Stimulated activated naive B cell treated with anti-CD40 and anti-IgM and Interleukin-4, amounts not matched to agents 10 μg/mL and 1 μg/mL and 100 μg/mL, for 72 hours (primary cell): Measurements from ENCODE around the gene NCS1.
"Not testable (repeated sequence)": the region's sequence is repeated elsewhere in the genome, so short reads cannot be mapped to it uniquely, and the experiment has no call there.

ENCODE experiments used
- ATAC-seq, 2 donors: fragments of 150-1000 bp; cut with Tn5 transposase; replicated peaks; 2 replicates each; pipeline ENCODE4 v1.10.0; 2021; ENCODE audit warnings: moderate library complexity in 1 of 2
- DNase-seq: peaks from one replicate; pipeline ENCODE4 v3.0.0; 2021
- H3K27ac Mint-ChIP-seq: one replicate; pipeline ENCODE4 v1.8.0; 2022; ENCODE audit warnings: mild to moderate bottlenecking, mixed read lengths
- H3K27me3 Mint-ChIP-seq, 2 donors: one replicate each; pipeline ENCODE4 v1.8.0; 2022; ENCODE audit warnings: mixed read lengths in 2 of 2
- H3K36me3 Mint-ChIP-seq, 2 donors: one replicate each; pipeline ENCODE4 v1.8.0; 2022; ENCODE audit warnings: mixed read lengths in 2 of 2, mild to moderate bottlenecking in 1 of 2
- H3K4me1 Mint-ChIP-seq, 2 donors: one replicate each; pipeline ENCODE4 v1.8.0; 2022; ENCODE audit warnings: mixed read lengths in 2 of 2, mild to moderate bottlenecking in 1 of 2
- H3K4me3 Mint-ChIP-seq, 2 donors: one replicate each; pipeline ENCODE4 v1.8.0; 2022; ENCODE audit warnings: mild to moderate bottlenecking in 2 of 2, mixed read lengths in 2 of 2, moderate library complexity in 1 of 2
- H3K9me3 Mint-ChIP-seq, 2 donors: one replicate each; pipeline ENCODE4 v1.8.0; 2022; ENCODE audit warnings: mixed read lengths in 2 of 2, mild to moderate bottlenecking in 1 of 2

Gene NCS1

DNA sequence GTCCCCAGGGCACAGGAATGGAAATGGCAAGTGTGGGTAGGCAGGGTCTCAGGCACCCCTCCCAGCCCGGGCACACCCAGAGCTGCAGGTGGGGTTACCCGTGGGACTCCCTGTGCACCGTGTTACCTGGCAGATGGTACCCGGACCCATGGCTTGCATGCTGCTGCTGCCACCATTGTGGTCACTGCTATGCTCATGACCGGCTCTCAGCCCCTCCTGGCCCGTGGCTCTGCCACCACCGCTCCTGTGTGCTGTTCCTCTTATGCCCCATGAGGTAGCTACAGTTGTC lies 71.6 kb downstream of the NCS1 start:
- DNase-seq: no peak
- no peaks in the 10 kb centered on the region for H3K36me3 Mint-ChIP-seq
- peaks cover 19 to 41% of the 10 kb centered on the region in 2 donors for H3K4me1 Mint-ChIP-seq
- peaks cover 4 to 18% of the 10 kb centered on the region in 2 donors for H3K27me3 Mint-ChIP-seq
- no peak overlapping the region for H3K27ac Mint-ChIP-seq
- no peak for ATAC-seq
- H3K9me3 Mint-ChIP-seq: no peaks in the 10 kb centered on the region
- no peak overlapping the region for H3K4me3 Mint-ChIP-seq

DNA sequence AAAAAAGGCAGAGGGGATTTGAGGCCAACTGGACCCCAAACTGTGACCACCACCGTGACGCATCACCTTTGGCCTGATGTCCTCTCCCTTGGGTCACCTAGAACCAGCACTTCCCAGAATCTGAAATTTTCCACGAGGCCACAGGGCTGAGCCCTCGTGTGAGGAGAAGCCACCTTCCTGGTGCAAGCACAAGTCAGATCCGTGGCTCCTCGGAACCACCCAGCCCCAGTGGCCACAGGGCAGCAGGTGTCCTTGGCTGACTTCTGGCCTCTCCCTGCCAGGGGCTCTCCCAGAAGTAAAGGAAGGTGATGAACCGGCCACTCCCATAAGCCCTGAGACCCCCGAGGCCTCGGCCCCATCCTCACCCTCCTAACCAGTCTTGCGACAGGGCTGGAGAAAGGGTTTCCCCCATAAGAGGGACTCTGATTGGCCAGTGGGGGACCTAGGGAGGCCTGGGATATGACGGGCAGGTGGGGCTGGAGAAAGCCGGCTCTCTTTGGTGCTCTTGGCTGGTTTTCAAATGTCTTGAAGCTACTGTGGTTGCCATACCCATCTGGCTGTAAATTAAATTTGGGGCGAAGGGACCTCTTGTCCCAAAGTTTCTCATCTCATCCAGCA lies 72.5 kb downstream of the NCS1 start:
- Mint-ChIP-seq H3K36me3 (no peaks in the 10 kb centered on the region), H3K4me3 (no peak overlapping the region), H3K27me3 (peaks cover 4 to 18% of the 10 kb centered on the region in 2 donors), H3K9me3 (no peaks in the 10 kb centered on the region), H3K4me1 (peaks cover 19 to 33% of the 10 kb centered on the region in 2 donors), H3K27ac (no peak overlapping the region)
- ATAC-seq (no peak), DNase-seq (no peak)

DNA sequence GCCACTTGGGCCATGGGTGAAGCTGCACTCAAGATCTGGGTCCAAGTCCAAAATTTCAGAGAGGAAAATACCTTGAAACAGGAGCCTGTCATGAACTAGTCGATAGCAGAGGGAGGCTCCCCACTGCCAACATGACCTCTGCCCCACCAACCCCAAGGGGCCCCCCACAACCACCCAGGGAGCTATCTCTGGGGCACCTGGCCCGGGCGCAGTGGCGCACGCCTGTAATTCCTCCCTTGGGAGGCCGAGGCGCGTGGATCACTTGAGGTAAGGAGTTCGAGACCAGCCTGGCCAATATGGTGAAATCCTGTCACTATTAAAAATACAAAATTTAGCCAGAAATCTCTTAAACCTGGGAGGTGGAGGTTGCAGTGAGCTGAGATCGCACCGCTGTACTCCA lies 73.3 kb downstream of the NCS1 start:
- Mint-ChIP-seq H3K4me1 (peaks cover 11 to 25% of the 10 kb centered on the region in 2 donors), H3K27ac (no peak overlapping the region), H3K27me3 (peaks cover 8 to 25% of the 10 kb centered on the region in 2 donors), H3K9me3 (no peaks in the 10 kb centered on the region), H3K36me3 (no peaks in the 10 kb centered on the region), H3K4me3 (no peak overlapping the region)
- DNase-seq: no peak
- ATAC-seq: no peak

DNA sequence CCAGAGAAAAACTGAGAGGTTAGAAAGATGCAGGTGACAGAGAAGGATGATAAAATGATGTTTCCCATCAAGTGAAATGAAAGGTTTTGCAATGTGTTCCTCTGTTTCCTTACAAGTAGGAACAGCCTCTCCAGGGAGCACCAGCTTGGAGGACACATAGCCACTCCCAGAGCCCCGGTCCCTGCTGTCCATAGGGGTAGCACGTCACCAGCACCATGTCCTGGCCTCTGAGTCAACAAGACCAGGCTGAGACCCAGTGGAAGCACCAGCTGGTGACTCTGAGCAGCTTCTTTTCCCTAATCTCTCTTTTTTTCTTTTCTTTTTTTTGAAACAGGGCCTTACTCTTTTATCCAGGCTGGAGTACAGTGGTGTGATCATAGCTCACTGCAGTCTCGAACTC lies 73.9 kb downstream of the NCS1 start:
- ATAC-seq: no peak
- Mint-ChIP-seq H3K27me3 (peaks cover 9 to 27% of the 10 kb centered on the region in 2 donors), H3K4me3 (no peak overlapping the region), H3K9me3 (no peaks in the 10 kb centered on the region), H3K36me3 (no peaks in the 10 kb centered on the region), H3K27ac (no peak overlapping the region), H3K4me1 (peaks cover 5 to 18% of the 10 kb centered on the region in 2 donors)
- DNase-seq: no peak

DNA sequence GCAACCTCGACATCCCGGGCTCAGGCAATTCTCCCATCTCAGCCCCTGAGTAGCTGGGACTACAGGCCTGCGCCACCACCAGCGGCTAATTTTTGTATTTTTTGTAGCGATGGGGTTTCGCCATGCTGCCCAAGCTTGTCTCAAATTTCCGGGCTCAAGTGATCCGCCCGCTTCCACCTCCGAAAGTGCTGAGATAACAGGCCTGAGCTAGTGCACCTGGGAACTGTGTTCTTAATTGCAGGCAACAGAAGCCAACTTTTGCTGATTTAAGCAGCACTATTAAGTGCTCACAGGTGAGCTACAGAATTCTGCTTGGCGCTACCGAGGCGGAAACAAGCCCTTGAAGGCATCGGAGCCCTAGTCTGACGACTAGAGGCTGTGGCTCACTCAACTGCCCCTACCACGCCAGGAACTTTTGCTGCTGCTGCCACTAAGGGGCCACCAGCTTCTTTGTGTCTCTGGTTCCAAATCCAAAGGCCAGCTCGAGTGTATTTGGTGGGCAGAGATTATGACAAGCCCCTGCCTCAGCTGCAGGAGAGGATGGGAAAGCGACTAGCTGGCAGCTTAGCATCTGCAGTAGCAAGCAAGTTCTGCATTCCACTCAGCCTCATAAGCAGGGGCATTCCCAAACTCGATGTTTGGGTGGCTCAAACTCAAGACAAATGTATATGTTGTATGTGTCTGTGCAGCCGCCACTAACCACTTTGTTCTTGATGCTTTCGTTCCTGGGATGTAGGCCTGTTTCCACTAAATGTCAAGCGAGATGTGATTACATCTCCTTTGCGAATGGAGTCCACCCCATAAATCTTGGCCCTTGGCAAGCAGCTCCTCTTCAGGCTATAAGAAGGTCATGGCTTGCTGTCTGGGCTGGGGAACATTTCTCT lies 82.8 kb downstream of the NCS1 start:
- H3K9me3 Mint-ChIP-seq: peaks cover 0 to 2% of the 10 kb centered on the region in 2 donors
- ATAC-seq: no peak
- peaks cover 30 to 39% of the 10 kb centered on the region in 2 donors for H3K27me3 Mint-ChIP-seq
- H3K36me3 Mint-ChIP-seq: no peaks in the 10 kb centered on the region
- DNase-seq: no peak
- no peak overlapping the region for H3K27ac Mint-ChIP-seq
- H3K4me1 Mint-ChIP-seq: no peaks in the 10 kb centered on the region
- H3K4me3 Mint-ChIP-seq: no peak overlapping the region

DNA sequence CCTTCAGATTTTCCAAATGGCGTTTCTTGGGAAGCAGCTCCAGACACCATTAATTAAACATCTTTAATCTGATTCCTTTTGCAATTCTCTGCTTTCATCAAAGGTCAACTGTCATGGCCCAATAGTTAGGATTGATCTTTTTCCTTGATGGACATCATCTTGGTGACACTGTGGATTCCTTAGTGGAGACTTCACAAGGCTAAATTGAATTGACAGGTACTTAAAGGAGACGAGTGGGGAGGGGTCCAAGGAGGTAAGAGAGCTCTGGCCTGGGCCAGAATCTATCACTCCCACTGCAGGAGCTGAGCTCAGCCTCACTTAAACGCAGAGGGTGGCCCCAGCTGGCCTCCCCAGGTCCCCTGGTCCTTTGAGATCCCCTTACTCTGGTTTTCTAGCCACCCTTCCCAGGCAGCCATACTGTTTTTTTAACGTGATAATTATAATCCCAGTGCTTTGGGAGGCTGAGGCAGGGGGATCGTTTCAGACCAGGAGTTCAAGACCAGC lies 83.5 kb downstream of the NCS1 start:
- ATAC-seq: no peak
- Mint-ChIP-seq H3K27ac (no peak overlapping the region), H3K9me3 (peaks cover 0 to 2% of the 10 kb centered on the region in 2 donors), H3K4me3 (no peak overlapping the region), H3K4me1 (no peaks in the 10 kb centered on the region), H3K36me3 (no peaks in the 10 kb centered on the region), H3K27me3 (peaks cover 29 to 39% of the 10 kb centered on the region in 2 donors)
- no peak for DNase-seq

DNA sequence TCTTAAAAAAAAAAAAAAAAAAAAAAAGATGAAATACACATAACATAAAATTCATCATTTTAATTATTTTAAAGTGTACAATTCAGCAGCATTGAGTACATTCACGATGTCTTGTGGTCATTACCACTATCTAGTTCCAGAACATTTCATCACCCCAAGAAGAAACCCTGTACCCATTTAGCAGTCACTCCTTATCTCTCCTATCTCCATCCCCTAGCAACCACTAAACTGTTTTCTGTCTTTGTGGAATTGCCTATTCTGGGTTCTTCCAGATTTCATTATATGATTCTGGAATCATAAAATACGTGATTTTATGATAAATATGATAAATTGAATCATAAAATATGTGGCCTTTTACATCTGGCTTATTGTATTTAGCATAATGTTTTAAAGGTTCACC lies 84.4 kb downstream of the NCS1 start:
- Mint-ChIP-seq H3K27me3 (peaks cover 37 to 46% of the 10 kb centered on the region in 2 donors), H3K36me3 (no peaks in the 10 kb centered on the region), H3K4me1 (no peaks in the 10 kb centered on the region), H3K27ac (no peak overlapping the region), H3K9me3 (peaks cover 0 to 2% of the 10 kb centered on the region in 2 donors), H3K4me3 (no peak overlapping the region)
- ATAC-seq (no peak), DNase-seq (no peak)

DNA sequence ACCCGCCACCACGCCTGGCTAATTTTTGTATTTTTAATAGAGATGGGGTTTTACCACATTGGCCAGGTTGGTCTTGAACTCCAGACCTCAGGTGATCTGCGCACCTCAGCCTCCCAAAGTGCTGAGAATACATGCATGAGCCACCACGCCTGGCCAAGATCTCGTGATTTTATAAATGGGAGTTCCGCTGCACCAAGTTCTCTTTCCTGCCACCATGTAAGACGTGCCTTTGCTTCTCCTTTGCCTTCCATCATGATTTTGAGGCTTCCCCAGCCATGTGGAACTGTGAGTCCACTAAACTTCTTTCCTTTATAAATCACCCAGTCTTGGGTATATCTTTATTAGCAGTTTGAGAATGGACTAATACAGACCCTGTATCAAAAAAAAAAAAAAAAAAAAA lies 85.9 kb downstream of the NCS1 start:
- not testable (repeated sequence) for H3K4me1 Mint-ChIP-seq, H3K27ac Mint-ChIP-seq, DNase-seq, H3K4me3 Mint-ChIP-seq, ATAC-seq, H3K36me3 Mint-ChIP-seq, H3K9me3 Mint-ChIP-seq
- H3K27me3 Mint-ChIP-seq: peaks cover 44 to 54% of the 10 kb centered on the region in 2 donors

DNA sequence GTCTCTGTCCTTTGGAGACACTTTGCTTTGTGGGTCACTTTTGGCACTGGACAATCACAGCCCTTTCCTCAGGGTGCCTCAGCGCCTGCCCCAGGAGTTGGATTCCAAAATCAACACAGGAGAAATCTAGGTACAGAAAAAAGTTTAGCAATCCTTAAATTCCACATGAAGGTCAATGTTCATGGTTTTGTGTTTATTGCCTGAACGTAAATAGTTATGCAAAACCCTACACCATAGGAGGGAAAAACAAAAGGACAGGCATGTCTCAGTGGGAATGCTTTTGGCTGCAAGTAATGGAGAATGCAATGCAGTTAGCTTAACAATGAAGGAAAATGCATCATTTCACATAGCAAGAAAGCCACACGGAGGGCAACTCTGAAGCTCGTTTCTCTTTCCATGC lies 86.8 kb downstream of the NCS1 start:
- Mint-ChIP-seq H3K27ac (no peak overlapping the region), H3K4me1 (no peaks in the 10 kb centered on the region), H3K36me3 (no peaks in the 10 kb centered on the region), H3K27me3 (peaks cover 50 to 59% of the 10 kb centered on the region in 2 donors), H3K9me3 (peaks cover 0 to 2% of the 10 kb centered on the region in 2 donors), H3K4me3 (no peak overlapping the region)
- ATAC-seq (no peak), DNase-seq (no peak)

DNA sequence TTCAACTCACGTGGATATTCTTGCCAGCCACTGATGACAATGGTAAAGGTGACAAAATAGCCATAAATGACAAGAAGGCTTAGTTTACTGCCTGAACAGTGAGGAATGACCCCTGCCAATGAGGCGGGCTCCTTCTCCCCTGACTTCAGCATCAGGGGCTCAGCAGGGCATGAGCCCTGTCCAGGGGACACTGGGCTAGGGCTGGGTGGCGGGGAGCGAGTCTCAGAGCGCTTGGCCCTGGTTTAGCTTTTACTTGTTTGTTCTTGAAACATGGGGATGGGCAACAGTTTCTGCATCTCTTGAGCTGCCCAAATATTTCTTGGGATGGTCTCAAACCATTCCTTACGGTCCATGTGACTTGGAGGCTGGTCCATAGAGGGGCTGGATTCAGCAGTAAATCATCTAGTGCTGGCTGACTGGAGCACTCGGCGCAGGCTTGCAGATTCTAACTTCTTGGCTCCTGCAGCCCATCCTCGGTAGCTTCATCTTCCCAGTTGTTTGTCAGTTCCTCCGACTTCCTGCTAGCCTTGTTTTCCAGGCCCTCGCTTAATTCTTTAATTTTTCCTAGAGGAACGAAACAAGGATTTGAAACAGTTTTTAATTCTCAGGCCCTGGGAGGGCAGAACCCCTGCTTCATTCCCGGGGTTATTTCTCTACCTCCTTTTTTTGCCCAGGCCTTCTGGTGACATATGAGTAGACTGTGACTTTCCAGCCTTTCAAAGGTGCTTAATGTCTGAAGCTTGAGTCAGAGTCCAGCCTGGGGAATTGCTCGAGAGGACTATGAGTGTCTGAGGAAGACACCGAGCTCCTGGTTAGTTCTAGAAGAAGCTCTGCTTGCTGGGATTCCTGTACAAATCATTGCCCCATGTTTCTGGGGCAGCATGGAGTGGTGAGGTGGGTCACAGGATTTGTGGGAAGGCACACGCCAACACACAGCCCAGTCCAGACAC lies 88.9 kb downstream of the NCS1 start:
- Mint-ChIP-seq H3K4me3 (no peak overlapping the region), H3K27me3 (peaks cover 62 to 68% of the 10 kb centered on the region in 2 donors), H3K27ac (no peak overlapping the region), H3K4me1 (peaks cover 0 to 2% of the 10 kb centered on the region in 2 donors), H3K36me3 (no peaks in the 10 kb centered on the region), H3K9me3 (no peaks in the 10 kb centered on the region)
- ATAC-seq (no peak), DNase-seq (no peak)

DNA sequence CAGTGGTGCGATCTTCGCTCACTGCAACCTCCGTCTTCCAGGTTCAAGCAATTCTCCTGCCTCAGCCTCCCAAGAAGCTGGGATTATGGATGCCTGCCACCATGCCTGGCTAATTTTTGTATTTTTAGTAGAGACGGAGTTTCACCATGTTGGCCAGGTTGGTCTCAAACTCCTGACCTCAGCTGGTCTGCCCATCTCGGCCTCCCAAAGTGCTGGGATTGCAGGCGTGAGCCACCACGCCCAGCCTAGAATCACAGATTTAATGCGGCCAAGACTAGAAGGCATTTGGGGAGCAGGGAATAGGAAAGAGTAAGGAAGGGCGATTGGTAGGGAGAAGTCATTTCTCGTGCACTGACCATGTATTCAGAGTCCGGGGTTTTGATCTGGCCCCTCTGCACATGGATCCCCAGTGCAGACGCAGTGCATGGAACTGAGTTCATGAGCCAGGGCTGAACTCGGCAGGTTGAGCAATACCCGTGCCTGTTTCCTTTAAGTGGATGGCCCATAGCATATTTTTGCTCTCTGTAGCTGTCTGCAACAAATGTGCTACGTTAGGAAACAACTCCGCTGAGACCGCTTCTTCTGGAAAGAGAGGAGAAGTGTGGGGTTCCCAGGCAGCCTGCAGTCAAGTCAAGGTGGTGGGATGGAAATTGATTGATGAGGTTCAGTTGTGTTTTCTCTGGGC lies 90.0 kb downstream of the NCS1 start:
- no peaks in the 10 kb centered on the region for H3K9me3 Mint-ChIP-seq
- ATAC-seq (no peak), DNase-seq (no peak)
- H3K27ac Mint-ChIP-seq: no peak overlapping the region
- H3K36me3 Mint-ChIP-seq: no peaks in the 10 kb centered on the region
- peaks cover 73 to 75% of the 10 kb centered on the region in 2 donors for H3K27me3 Mint-ChIP-seq
- H3K4me3 Mint-ChIP-seq: no peak overlapping the region
- H3K4me1 Mint-ChIP-seq: peaks cover 0 to 6% of the 10 kb centered on the region in 2 donors

DNA sequence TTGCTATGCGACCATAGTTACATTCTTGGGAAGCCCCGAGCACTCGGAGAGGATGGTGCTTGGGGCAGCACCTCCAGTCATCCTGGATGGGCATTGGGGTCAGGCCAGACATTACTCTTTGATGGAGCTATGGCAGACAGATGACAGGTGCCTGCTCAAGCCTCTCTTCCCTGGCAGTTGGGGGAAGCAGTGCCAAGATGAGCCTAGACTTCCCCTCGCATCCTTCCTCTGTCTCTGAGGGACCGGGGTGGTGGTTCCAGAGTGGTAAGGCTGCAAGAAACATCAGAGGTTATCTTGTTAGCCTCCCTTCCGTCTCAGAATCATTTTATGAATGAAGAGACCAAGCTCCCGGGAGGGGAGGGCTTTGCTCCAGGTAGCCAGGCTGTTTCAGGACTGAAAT lies 90.6 kb downstream of the NCS1 start:
- Mint-ChIP-seq H3K27ac (no peak overlapping the region), H3K9me3 (no peaks in the 10 kb centered on the region), H3K27me3 (peaks cover 73 to 76% of the 10 kb centered on the region in 2 donors), H3K4me1 (peaks cover 0 to 6% of the 10 kb centered on the region in 2 donors), H3K36me3 (no peaks in the 10 kb centered on the region), H3K4me3 (no peak overlapping the region)
- DNase-seq: no peak
- ATAC-seq: no peak

DNA sequence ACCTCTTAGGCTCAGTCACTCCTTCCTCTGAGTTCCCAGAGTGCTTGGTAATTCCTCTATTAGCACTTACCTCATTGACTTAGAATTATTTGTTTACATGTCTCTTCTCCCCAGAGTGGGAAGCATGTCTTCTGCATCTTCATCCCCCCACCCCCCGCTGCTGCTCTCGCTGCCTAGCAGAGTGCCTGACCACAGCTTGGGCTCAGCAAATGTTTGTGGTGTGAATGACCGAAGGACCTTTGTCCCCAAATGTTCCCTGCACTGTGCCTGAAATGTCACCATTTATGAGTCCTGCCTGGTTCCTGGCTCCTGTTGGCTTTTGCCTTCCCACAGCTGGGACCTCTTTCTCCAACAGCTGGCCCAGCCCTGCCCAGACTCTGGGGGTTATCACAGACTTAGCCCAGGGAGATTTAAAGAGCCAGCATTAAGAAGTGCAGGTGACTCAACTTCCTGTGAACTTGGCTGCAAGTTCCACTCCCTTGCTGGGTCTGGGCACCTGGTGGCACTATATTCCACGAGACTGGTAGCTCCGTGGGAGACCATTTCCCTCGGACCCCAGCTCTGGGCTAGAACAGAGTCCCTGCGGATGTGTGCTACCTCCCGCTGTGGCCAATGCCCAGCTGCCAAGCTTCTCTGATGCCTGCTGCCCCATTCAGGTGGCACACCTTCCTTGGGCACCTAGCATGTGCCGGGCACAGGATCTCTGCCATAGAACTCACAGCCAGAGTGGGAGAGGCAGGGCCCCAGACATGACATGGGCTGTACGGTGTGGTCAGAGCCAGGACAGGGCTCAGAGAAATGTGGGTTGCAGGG lies 91.6 kb downstream of the NCS1 start:
- no peak overlapping the region for H3K4me3 Mint-ChIP-seq
- ATAC-seq (no peak), DNase-seq (no peak)
- no peaks in the 10 kb centered on the region for H3K9me3 Mint-ChIP-seq
- no peak overlapping the region for H3K27ac Mint-ChIP-seq
- peaks cover 7 to 14% of the 10 kb centered on the region in 2 donors for H3K4me1 Mint-ChIP-seq
- no peaks in the 10 kb centered on the region for H3K36me3 Mint-ChIP-seq
- peaks cover 76 to 86% of the 10 kb centered on the region in 2 donors for H3K27me3 Mint-ChIP-seq
